ENCODE measurements around the gene GCFC2. TPM values are rescaled to one million over a fixed set of nuclear protein-coding genes. Genes with fewer than 3 reads are reported as not detected.
"Not testable (repeated sequence)": the region's sequence is repeated elsewhere in the genome, so short reads cannot be mapped to it uniquely, and the experiment has no call there.

The GCFC2 gene
- polyA plus RNA-seq, result 10 to 100 TPM in 2 of 3 donors, 1 to 10 TPM in 1; 8.0 to 11.5 (median 11.5) TPM

- H3K27ac ChIP-seq (ENCODE audit: low read depth, low read length), result peak within 1 kb of the TSS; percentile 13
- WGBS, 3 donors, result 0 to 2% (median 1%) methylated on average over 55 to 66 of the region's 66 CpGs
Measured at GRCh38 chr2:75710577-75711253, at the start of gene GCFC2. Gene GCFC2 (minus strand): TSS chr2:75710915. CDS start chr2:75710855, 60 bp downstream.

DNA sequence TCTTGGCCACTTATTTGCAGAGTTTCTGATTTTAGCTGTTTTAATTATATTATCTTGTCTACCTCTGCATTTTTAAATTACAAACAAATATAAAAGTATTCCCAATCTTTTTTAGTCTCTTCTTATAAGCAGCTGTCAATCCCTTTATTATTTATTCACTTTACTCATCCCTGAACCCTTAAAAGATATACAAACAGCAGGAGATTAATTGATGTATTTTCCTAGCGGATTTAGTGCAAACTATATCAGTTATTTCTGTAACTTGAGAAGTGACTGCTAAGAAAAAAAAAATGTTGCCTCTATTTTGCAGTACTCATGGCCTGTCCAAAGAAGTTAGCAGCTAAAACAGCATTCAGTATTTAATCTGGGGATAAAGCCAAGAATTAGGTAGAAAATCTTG is 42.1 kb upstream of the GCFC2 start:
- 51 to 66% (median 64%) methylated on average over 1 of the region's 1 CpG for WGBS, 3 donors
- no peak overlapping the region for H3K27ac ChIP-seq (ENCODE audit: low read depth, low read length)

DNA sequence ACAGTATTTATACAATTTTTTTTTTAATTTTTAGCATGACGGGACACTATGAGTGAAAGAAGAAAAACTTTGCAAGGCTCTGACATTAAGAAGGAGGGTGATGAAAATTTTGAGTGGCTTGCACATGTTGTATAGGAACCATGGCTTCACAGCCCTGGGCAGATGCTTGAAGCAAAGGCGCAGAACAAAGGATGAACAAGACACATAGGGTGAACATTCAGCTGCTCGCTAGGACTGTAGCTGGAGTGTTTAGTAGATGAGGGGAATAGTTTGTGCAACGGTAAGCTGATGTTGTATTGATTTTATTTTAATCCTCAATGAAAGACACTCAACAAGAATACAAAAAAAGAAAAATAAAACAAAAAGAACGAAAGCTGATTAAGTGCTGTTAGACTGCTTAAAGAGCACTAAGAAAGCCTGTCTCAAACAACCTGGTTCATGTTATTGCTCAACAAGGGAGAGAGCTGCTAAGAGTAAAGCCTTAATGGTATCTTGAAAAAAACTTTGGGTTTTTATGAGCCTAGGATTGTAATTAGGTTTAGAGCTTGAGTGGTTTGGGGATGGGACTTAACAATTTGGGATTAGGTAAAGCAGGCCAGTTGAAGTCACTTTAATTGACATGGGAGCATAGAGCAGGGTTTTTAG is 41.2 kb upstream of the GCFC2 start:
- WGBS, 3 donors, result 78 to 85% (median 80%) methylated on average over 5 of the region's 5 CpGs
- H3K27ac ChIP-seq (ENCODE audit: low read depth, low read length), result no peak overlapping the region

DNA sequence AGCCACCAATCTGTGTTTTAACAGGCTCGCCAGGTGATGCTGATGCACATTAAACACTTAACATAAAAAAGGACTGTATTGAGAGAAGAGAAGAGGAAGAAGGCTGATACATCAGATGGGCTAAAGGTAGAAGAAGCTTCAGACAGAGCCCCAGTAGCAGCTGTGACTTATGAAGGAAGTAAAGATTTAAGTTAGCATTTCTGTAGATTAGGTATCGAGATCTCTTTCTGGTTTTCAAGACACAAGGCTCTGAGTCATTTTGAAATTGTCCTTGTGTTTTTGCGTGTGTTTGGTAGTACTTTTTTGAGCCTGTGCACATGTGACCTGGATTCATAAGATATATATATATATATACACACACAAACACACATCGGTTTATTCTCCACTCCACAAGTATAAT is 40.6 kb upstream of the GCFC2 start:
- no peak overlapping the region for H3K27ac ChIP-seq (ENCODE audit: low read depth, low read length)
- WGBS, 3 donors, result 77 to 93% (median 89%) methylated on average over 4 of the region's 4 CpGs

- no peak overlapping the region for H3K27ac ChIP-seq (ENCODE audit: low read depth, low read length)
- 90 to 100% (median 93%) methylated on average over 1 of the region's 1 CpG for whole genome bisulfite sequencing, 3 donors
Measured at GRCh38 chr2:75737961-75738360, 27.2 kb upstream of the GCFC2 start.

- WGBS, 3 donors, result 67 to 86% (median 75%) methylated on average over 4 of the region's 4 CpGs
- no peak overlapping the region for H3K27ac ChIP-seq (ENCODE audit: low read depth, low read length)
Measured at GRCh38 chr2:75736276-75736675, 25.6 kb upstream of the GCFC2 start.

DNA sequence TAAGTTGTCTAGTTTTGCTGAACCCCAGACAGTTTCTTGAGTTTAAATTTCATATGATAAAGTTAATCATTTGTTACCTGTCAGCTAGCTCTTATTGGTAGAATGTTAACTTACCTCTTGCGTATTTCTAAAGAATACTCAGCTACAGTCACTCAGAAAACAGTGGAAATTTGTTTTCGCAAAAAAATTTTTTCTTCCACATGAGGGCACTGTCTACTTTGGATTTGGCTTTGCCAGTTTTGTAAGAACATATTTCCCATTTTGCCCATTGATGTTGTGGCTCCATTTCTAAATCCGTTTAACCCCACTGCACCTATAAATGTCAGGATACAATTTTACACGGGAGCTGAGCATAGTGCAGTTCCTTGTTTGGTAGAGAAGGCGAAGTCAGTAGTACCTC is 19.1 kb upstream of the GCFC2 start:
- no peak overlapping the region for H3K27ac ChIP-seq (ENCODE audit: low read depth, low read length)
- 52 to 65% (median 55%) methylated on average over 5 of the region's 5 CpGs for WGBS, 3 donors

- 76 to 83% (median 78%) methylated on average over 6 of the region's 6 CpGs for WGBS, 3 donors
Measured at GRCh38 chr2:75728614-75729419, 18.1 kb upstream of the GCFC2 start.

DNA sequence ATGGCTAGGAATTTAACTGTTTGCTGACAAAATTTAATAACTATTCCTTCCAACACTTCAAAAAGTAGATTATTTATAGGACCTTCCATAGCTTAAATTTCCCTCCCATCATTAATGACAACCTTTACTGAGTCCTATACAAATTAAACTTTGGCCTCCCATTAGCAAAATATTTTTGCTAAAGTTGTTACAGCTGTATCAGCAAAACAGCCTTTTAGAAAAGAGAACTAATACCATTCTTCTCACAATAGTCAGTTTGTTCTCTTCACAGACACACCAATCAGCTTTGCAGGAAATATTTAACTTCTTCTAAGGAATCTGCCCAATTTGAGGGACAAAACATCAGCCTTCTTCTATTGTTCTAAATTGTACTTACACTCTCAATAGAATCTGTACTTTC is 12.0 kb upstream of the GCFC2 start:
- no peak overlapping the region for H3K27ac ChIP-seq (ENCODE audit: low read depth, low read length)

More at GRCh38 chr2:75728614-75729419, 18.1 kb upstream of the GCFC2 start:
- H3K27ac ChIP-seq (ENCODE audit: low read depth, low read length), result no peak overlapping the region

- 82 to 84% (median 84%) methylated on average over 1 of the region's 1 CpG for WGBS, 3 donors
- H3K27ac ChIP-seq (ENCODE audit: low read depth, low read length), result no peak overlapping the region
Measured at GRCh38 chr2:75720525-75720924, 9.8 kb upstream of the GCFC2 start.

DNA sequence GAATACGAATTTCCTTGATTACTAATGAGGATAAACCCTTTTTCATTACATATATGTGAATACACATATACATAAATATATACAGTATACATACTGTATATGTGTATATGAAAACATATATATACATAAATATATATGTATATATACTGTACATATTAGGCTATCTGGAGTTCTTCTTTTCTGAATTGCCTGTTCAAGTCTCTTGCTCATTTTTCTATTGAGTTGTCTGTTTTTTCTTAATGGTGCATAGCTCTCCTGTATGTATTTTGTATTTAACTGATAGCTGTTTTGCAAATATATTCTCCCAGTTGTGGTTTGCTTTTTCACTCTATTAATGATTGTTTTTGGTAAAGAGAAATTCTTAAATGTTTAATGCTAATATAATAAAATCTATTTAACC is 8.9 kb upstream of the GCFC2 start:
- 94 to 96% (median 94%) methylated on average over 1 of the region's 1 CpG for WGBS, 3 donors

GRCh38 chr2:75716406-75716805 is 5.7 kb upstream of the GCFC2 start:
- no peak overlapping the region for H3K27ac ChIP-seq (ENCODE audit: low read depth, low read length)

More for the DNA sequence above, 8.9 kb upstream of the GCFC2 start:
- no peak overlapping the region for H3K27ac ChIP-seq (ENCODE audit: low read depth, low read length)

GRCh38 chr2:75711590-75711989 is 875 bp upstream of the GCFC2 start:
- not testable (repeated sequence) for H3K27ac ChIP-seq (ENCODE audit: low read depth, low read length)
- 98 to 99% (median 98%) methylated on average over 22 to 31 of the region's 31 CpGs for WGBS, 3 donors

More at GRCh38 chr2:75716406-75716805, 5.7 kb upstream of the GCFC2 start:
- 49 to 59% (median 51%) methylated on average over 3 of the region's 3 CpGs for WGBS, 3 donors

DNA sequence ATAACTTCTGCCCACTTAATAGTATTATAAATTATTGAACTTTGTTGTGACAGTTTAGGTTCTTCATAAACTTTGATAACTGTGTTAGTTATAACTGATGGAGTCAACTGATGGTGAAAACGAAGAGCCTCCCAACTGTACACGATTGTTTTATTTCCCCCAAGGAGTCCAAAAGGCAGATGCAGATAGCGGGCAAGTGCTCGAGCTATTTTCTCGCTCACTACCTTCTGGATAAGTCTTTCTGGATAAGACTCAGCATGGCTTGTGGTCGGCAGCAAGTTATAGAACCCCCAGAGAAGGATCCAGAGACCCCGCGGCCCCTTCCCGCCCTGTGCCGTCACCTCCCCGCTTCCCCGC is 517 bp downstream of the GCFC2 start:
- H3K27ac ChIP-seq (ENCODE audit: low read depth, low read length), result no peak overlapping the region
- WGBS, 3 donors, result 0 to 1% (median 0%) methylated on average over 12 of the region's 12 CpGs

DNA sequence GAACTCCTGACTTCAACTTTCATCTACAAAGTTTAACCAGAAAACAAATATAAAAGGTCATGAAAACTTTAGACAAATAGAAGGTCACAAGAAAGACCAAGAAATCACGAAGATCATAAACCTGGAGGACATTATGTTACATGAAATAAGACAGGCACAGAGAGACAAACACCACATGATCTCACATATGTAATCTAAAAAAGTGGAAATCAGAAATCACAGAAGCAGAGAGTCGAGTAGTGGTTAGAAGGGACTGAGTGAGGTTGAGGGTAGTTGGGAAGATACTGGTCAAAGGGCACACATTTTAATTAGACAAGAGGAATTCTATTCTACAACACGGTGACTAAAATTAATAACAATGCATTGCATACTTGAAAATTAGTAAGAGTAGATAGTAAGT is 1.4 kb downstream of the GCFC2 start:
- H3K27ac ChIP-seq (ENCODE audit: low read depth, low read length), result no peak overlapping the region
- WGBS, 3 donors, result 17 to 55% (median 53%) methylated on average over 3 of the region's 3 CpGs

DNA sequence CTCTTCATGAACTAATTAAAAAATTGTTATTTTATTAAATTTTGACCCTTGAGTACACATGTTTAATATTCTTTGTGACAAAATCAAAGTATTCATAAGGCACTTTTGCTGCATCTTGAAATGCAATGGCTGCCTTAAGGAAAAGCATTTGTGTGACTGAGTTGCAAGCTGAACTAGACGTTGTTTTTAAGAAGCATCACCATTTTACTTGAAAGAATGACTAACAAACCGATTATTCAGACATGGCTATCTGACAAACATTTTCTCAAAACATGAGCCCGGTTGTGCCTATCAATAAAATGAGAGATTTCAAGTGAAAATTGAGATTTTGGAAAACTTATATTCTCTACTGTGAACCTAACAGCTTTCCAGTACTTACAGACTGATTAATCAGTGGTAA is 2.8 kb downstream of the GCFC2 start:
- H3K27ac ChIP-seq (ENCODE audit: low read depth, low read length), result no peak overlapping the region
- WGBS, 3 donors, result 77 to 81% (median 78%) methylated on average over 3 of the region's 3 CpGs

DNA sequence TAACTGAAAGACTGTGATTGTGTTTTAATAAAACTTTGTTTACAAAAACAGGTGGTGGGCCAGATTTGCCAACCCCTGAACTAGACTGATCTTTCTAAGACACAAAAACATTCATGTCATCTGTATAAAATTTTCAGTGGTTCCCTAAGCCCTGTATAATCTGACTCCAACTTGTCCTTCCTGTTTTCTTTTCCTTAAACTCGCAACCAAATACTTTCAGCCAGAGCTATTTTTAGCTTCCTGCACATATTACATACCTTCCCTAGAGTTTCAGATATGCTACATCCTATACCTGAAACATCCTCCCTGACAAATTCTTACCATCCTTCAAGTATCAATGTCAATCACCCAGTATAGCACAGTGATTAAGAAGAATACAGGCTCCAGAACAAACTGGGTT is 4.8 kb downstream of the GCFC2 start:
- WGBS, 3 donors, result 32 to 46% (median 37%) methylated on average over 1 of the region's 1 CpG
- no peak overlapping the region for H3K27ac ChIP-seq (ENCODE audit: low read depth, low read length)

DNA sequence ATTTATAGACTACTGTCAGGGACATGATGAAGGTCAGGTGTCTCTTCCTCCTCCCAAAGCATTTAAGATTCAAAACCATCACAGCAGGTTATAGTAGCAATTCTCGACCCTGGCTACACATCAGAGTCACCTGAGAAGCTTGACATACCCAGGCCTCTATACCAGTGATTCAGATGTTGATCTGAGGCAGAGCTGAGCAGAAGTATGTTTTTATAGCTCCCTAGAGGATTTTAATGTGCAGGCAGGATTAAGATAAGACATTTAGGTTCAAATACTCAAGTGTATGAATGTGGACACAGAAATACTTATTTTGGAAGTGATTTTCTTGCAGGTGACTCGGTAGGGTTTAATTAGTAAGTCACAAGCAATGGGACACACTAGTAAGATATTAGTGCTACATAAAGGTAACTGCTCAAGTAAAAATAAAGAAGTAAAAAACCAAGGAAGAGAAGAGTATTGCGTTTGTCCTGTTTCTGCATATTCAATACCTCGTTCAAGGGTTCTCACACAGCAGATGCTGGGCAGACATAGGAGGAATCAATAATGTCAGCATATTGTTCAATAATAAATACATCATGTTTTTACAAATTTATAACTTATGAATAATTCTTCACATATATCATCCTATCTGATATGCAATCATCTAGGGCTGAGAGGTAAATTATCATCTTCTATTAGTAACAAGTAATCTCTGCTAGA is 7.0 kb downstream of the GCFC2 start:
- 82 to 89% (median 87%) methylated on average over 4 of the region's 4 CpGs for WGBS, 3 donors
- no peak overlapping the region for H3K27ac ChIP-seq (ENCODE audit: low read depth, low read length)

DNA sequence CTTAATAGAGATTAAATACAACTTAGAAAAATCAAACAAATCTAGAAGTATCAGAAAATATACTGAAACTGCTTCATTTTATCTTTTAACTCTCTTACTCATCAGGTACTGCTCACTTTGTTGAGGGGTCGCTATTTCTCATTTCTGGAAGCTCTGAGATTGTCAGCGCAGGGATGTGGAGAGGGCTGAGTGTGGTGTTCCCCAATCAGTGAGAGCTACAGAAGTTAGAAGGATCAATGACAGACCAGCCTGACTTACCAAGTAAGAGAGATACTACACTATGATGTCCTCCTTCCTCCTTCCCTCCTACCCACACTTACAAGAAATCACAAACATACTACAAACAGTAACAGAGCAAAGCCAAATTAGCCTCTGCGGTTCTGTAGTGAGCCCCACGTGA is 8.1 kb downstream of the GCFC2 start:
- 92 to 97% (median 96%) methylated on average over 4 of the region's 4 CpGs for WGBS, 3 donors
- H3K27ac ChIP-seq (ENCODE audit: low read depth, low read length), result no peak overlapping the region
